Natural killer cell treated with Interleukin-12 subunit alpha and Interleukin-12 subunit beta and Interleukin-15 and Interleukin-18, amount 100 ng/mL, for 72 hours (primary cell): ENCODE data around the gene MTMR12. TPM values are rescaled to one million over a fixed set of nuclear protein-coding genes. Genes with fewer than 3 reads are reported as not detected.
"Not testable (repeated sequence)": the region's sequence is repeated elsewhere in the genome, so short reads cannot be mapped to it uniquely, and the experiment has no call there.

Experiments used
- ATAC-seq, 2 donors: fragments of 150-1000 bp; cut with Tn5 transposase in 1 of 2; sonication (Bioruptor Pico), chemical (Tn5 transposase) in 1 of 2; 2 replicates each; pipeline ENCODE4 v1.10.0; 2021
- DNase-seq: peaks from one replicate; pipeline ENCODE4 v3.0.0; 2022; ENCODE audit warnings: low spot score
- H3K27ac Mint-ChIP-seq, 2 donors: 1 replicate in 1 of 2; 2 replicates in 1 of 2; pipeline ENCODE4 v1.8.0; 2022; ENCODE audit warnings: mixed read lengths in 2 of 2, mild to moderate bottlenecking in 1 of 2, moderate library complexity in 1 of 2
- H3K27me3 Mint-ChIP-seq, 2 donors: 1 replicate in 1 of 2; 2 replicates in 1 of 2; pipeline ENCODE4 v1.8.0; 2022; ENCODE audit warnings: mixed read lengths in 2 of 2
- H3K36me3 Mint-ChIP-seq: one replicate; pipeline ENCODE4 v1.8.0; 2022; ENCODE audit warnings: mixed read lengths
- H3K4me1 Mint-ChIP-seq, 2 donors: 1 replicate in 1 of 2; 2 replicates in 1 of 2; pipeline ENCODE4 v1.8.0; 2022; ENCODE audit warnings: low read depth in 2 of 2, mixed read lengths in 2 of 2, mild to moderate bottlenecking in 1 of 2
- H3K4me3 Mint-ChIP-seq: one replicate; pipeline ENCODE4 v1.8.0; 2022; ENCODE audit warnings: mixed read lengths
- H3K9me3 Mint-ChIP-seq: 2 replicates; pipeline ENCODE4 v1.8.0; 2022; ENCODE audit warnings: mixed read lengths
- total RNA-seq, 2 donors: library from RNA; stranded (reverse); gene quantifications; one replicate each; pipeline ENCODE4 v1.2.3, GENCODE V29; 2022

The MTMR12 gene
- total RNA-seq, 2 donors from 2014 or later, result 28.8 to 31.9 TPM

GRCh38 chr5:32283539-32284377 lies 29.0 kb downstream of the MTMR12 start:
- ATAC-seq (peak; percentile 88 to 92), DNase-seq (peak; percentile 70)
- H3K36me3 Mint-ChIP-seq, result no peaks in the 10 kb centered on the region
- H3K4me3 Mint-ChIP-seq, result peak overlapping the region; percentile 14
- no peaks in the 10 kb centered on the region for H3K27me3 Mint-ChIP-seq
- peaks cover 49 to 61% of the 10 kb centered on the region in 2 donors for H3K4me1 Mint-ChIP-seq
- no peaks in the 10 kb centered on the region for H3K9me3 Mint-ChIP-seq
- H3K27ac Mint-ChIP-seq, result peak overlapping the region in 1 of 2 donors; percentile 63

- H3K27ac Mint-ChIP-seq, result peak overlapping the region in 1 of 2 donors; percentile 63
- ATAC-seq, result no peak
These were observed 29.7 kb downstream of the MTMR12 start for GRCh38 chr5:32283061-32283460.

GRCh38 chr5:32282633-32283032 lies 30.1 kb downstream of the MTMR12 start:
- no peak for ATAC-seq
- H3K4me1 Mint-ChIP-seq, result peaks cover 47 to 65% of the 10 kb centered on the region in 2 donors
- H3K27me3 Mint-ChIP-seq, result no peaks in the 10 kb centered on the region
- no peaks in the 10 kb centered on the region for H3K36me3 Mint-ChIP-seq
- no peak overlapping the region for H3K4me3 Mint-ChIP-seq
- no peak for DNase-seq
- H3K9me3 Mint-ChIP-seq, result no peaks in the 10 kb centered on the region
- H3K27ac Mint-ChIP-seq, result peak overlapping the region in 1 of 2 donors; percentile 33

More at GRCh38 chr5:32283061-32283460, 29.7 kb downstream of the MTMR12 start:
- Mint-ChIP-seq H3K4me1 (peaks cover 46 to 62% of the 10 kb centered on the region in 2 donors), H3K36me3 (no peaks in the 10 kb centered on the region), H3K4me3 (no peak overlapping the region), H3K9me3 (no peaks in the 10 kb centered on the region), H3K27me3 (no peaks in the 10 kb centered on the region)
- no peak for DNase-seq

- Mint-ChIP-seq H3K4me3 (peak overlapping the region; percentile 88), H3K27ac (peak overlapping the region; percentile 92 to 93), H3K4me1 (peaks cover 42 to 61% of the 10 kb centered on the region in 2 donors)
- DNase-seq, H3K27me3 Mint-ChIP-seq, H3K36me3 Mint-ChIP-seq, H3K9me3 Mint-ChIP-seq, ATAC-seq: not testable (repeated sequence)
These were observed 31.2 kb downstream of the MTMR12 start for GRCh38 chr5:32281378-32282133.

- peak overlapping the region; percentile 88 for H3K4me3 Mint-ChIP-seq
- no peaks in the 10 kb centered on the region for H3K9me3 Mint-ChIP-seq
- H3K4me1 Mint-ChIP-seq, result peaks cover 46 to 67% of the 10 kb centered on the region in 2 donors
These were observed 32.1 kb downstream of the MTMR12 start for GRCh38 chr5:32280656-32281081.

GRCh38 chr5:32279786-32280185 lies 33.0 kb downstream of the MTMR12 start:
- peak overlapping the region; percentile 92 to 93 for H3K27ac Mint-ChIP-seq
- no peaks in the 10 kb centered on the region for H3K27me3 Mint-ChIP-seq
- H3K4me3 Mint-ChIP-seq, result no peak overlapping the region
- H3K4me1 Mint-ChIP-seq, result peaks cover 46 to 67% of the 10 kb centered on the region in 2 donors
- DNase-seq (no peak), ATAC-seq (no peak)
- peaks cover 5% of the 10 kb centered on the region for H3K36me3 Mint-ChIP-seq
- H3K9me3 Mint-ChIP-seq, result no peaks in the 10 kb centered on the region

More at GRCh38 chr5:32280656-32281081, 32.1 kb downstream of the MTMR12 start:
- Mint-ChIP-seq H3K27me3 (no peaks in the 10 kb centered on the region), H3K27ac (peak overlapping the region; percentile 92 to 93), H3K36me3 (peaks cover under 1% of the 10 kb centered on the region)
- ATAC-seq, result peak; percentile 86 to 90
- no peak for DNase-seq

GRCh38 chr5:32279223-32279622 lies 33.5 kb downstream of the MTMR12 start:
- Mint-ChIP-seq H3K9me3 (no peaks in the 10 kb centered on the region), H3K27ac (peak overlapping the region in 1 of 2 donors; percentile 92), H3K4me3 (no peak overlapping the region), H3K36me3 (peaks cover 5% of the 10 kb centered on the region), H3K4me1 (peaks cover 46 to 67% of the 10 kb centered on the region in 2 donors), H3K27me3 (no peaks in the 10 kb centered on the region)
- DNase-seq (no peak), ATAC-seq (no peak)

GRCh38 chr5:32278406-32278805 lies 34.3 kb downstream of the MTMR12 start:
- Mint-ChIP-seq H3K27me3 (no peaks in the 10 kb centered on the region), H3K9me3 (no peaks in the 10 kb centered on the region), H3K4me1 (peaks cover 48 to 60% of the 10 kb centered on the region in 2 donors), H3K4me3 (peak overlapping the region; percentile 55), H3K36me3 (peaks cover 5% of the 10 kb centered on the region), H3K27ac (peak overlapping the region; percentile 71 to 87)
- no peak for DNase-seq
- peak; percentile 63 to 66 for ATAC-seq

- Mint-ChIP-seq H3K27me3 (no peaks in the 10 kb centered on the region), H3K36me3 (peaks cover 6% of the 10 kb centered on the region), H3K4me3 (peak overlapping the region; percentile 55), H3K27ac (peak overlapping the region; percentile 71 to 87), H3K9me3 (no peaks in the 10 kb centered on the region), H3K4me1 (peaks cover 48 to 56% of the 10 kb centered on the region in 2 donors)
- DNase-seq (no peak), ATAC-seq (peak in 1 of 2 donors; percentile 14)
These were observed 34.9 kb downstream of the MTMR12 start for GRCh38 chr5:32277798-32278197.

GRCh38 chr5:32276173-32276853 lies 36.4 kb downstream of the MTMR12 start:
- ATAC-seq (no peak), DNase-seq (no peak)
- H3K27ac Mint-ChIP-seq, result peak overlapping the region; percentile 62 to 87
- H3K9me3 Mint-ChIP-seq, result no peaks in the 10 kb centered on the region
- no peaks in the 10 kb centered on the region for H3K27me3 Mint-ChIP-seq
- peak overlapping the region; percentile 27 for H3K4me3 Mint-ChIP-seq
- H3K4me1 Mint-ChIP-seq, result peaks cover 42 to 50% of the 10 kb centered on the region in 2 donors
- H3K36me3 Mint-ChIP-seq, result peaks cover 10% of the 10 kb centered on the region

GRCh38 chr5:32275396-32275741 lies 37.4 kb downstream of the MTMR12 start:
- Mint-ChIP-seq H3K4me1 (peaks cover 32 to 41% of the 10 kb centered on the region in 2 donors), H3K27me3 (no peaks in the 10 kb centered on the region), H3K9me3 (no peaks in the 10 kb centered on the region), H3K36me3 (peaks cover 10% of the 10 kb centered on the region), H3K27ac (peak overlapping the region in 1 of 2 donors; percentile 44), H3K4me3 (no peak overlapping the region)
- ATAC-seq, result no peak
- no peak for DNase-seq

GRCh38 chr5:32274548-32275395 lies 38.0 kb downstream of the MTMR12 start:
- H3K27me3 Mint-ChIP-seq, result no peaks in the 10 kb centered on the region
- no peak for ATAC-seq
- H3K4me1 Mint-ChIP-seq, result peaks cover 29 to 35% of the 10 kb centered on the region in 2 donors
- no peak overlapping the region for H3K4me3 Mint-ChIP-seq
- H3K27ac Mint-ChIP-seq, result peak overlapping the region in 1 of 2 donors; percentile 44
- H3K9me3 Mint-ChIP-seq, result no peaks in the 10 kb centered on the region
- peaks cover 10% of the 10 kb centered on the region for H3K36me3 Mint-ChIP-seq
- DNase-seq, result no peak

- Mint-ChIP-seq H3K27ac (no peak overlapping the region), H3K27me3 (no peaks in the 10 kb centered on the region), H3K36me3 (peaks cover 10% of the 10 kb centered on the region), H3K4me3 (no peak overlapping the region), H3K9me3 (no peaks in the 10 kb centered on the region), H3K4me1 (peaks cover 28 to 29% of the 10 kb centered on the region in 2 donors)
- DNase-seq, result no peak
- ATAC-seq, result no peak
These were observed 38.9 kb downstream of the MTMR12 start for GRCh38 chr5:32273821-32274220.
